Type B pancreatic cell (in vitro differentiated cells): ENCODE data around the gene PEMT. TPM values are rescaled to one million over a fixed set of nuclear protein-coding genes. Genes with fewer than 3 reads are reported as not detected.

Experiments used
- DNase-seq: peaks from one replicate; pipeline ENCODE4 v3.0.0; 2021; ENCODE audit warnings: mixed read lengths; ENCODE audit not compliant: unreplicated experiment; ENCODE audit errors: extremely low spot score
- H3K27ac Mint-ChIP-seq: 2 replicates; pipeline ENCODE4 v1.8.0; 2021; ENCODE audit warnings: mild to moderate bottlenecking, mixed read lengths
- H3K27me3 Mint-ChIP-seq: 2 replicates; pipeline ENCODE4 v1.8.0; 2021; ENCODE audit warnings: mixed read lengths
- H3K36me3 Mint-ChIP-seq: 2 replicates; pipeline ENCODE4 v1.8.0; 2021; ENCODE audit warnings: mixed read lengths
- H3K4me1 Mint-ChIP-seq: one replicate; pipeline ENCODE4 v1.8.0; 2021; ENCODE audit warnings: mixed read lengths; ENCODE audit not compliant: unreplicated experiment
- H3K4me3 Mint-ChIP-seq: 2 replicates; pipeline ENCODE4 v1.8.0; 2021; ENCODE audit warnings: mild to moderate bottlenecking, mixed read lengths
- H3K9me3 Mint-ChIP-seq: 2 replicates; pipeline ENCODE4 v1.8.0; 2021; ENCODE audit warnings: mixed read lengths
- CTCF ChIP-seq: fragments of 200-600 bp; sonication (generic); conservative IDR thresholded peaks from 2 replicates; pipeline ENCODE4 v1.5.0; 2021; ENCODE audit warnings: antibody characterized with exemption, mild to moderate bottlenecking
- total RNA-seq: library from RNA; stranded (reverse); gene quantifications from 2 replicates; pipeline ENCODE4 v1.2.1, GENCODE V29; 2021; ENCODE audit warnings: low replicate concordance

PEMT gene
- total RNA-seq, 1 donor from 2014 or later = 32.1 TPM

- no peak for DNase-seq
- peaks cover 20% of the 10 kb centered on the region for H3K4me1 Mint-ChIP-seq
- TF ChIP-seq CTCF = no peak
- no peaks in the 10 kb centered on the region for H3K9me3 Mint-ChIP-seq
- no peak overlapping the region for H3K27ac Mint-ChIP-seq
- no peak overlapping the region for H3K4me3 Mint-ChIP-seq
- H3K36me3 Mint-ChIP-seq = peaks cover 3% of the 10 kb centered on the region
- no peaks in the 10 kb centered on the region for H3K27me3 Mint-ChIP-seq
Measured at GRCh38 chr17:17541640-17542001, 49.9 kb downstream of the PEMT start.

- no peaks in the 10 kb centered on the region for H3K27me3 Mint-ChIP-seq
- peaks cover 3% of the 10 kb centered on the region for H3K36me3 Mint-ChIP-seq
- H3K9me3 Mint-ChIP-seq = no peaks in the 10 kb centered on the region
- TF ChIP-seq CTCF = no peak
- no peak for DNase-seq
- no peak overlapping the region for H3K4me3 Mint-ChIP-seq
- peak overlapping the region; percentile 9 for H3K27ac Mint-ChIP-seq
- H3K4me1 Mint-ChIP-seq = peaks cover 20% of the 10 kb centered on the region
Measured at GRCh38 chr17:17540935-17541639, 50.4 kb downstream of the PEMT start.

- no peak overlapping the region for H3K4me3 Mint-ChIP-seq
- peaks cover 20% of the 10 kb centered on the region for H3K4me1 Mint-ChIP-seq
- H3K36me3 Mint-ChIP-seq = peaks cover 3% of the 10 kb centered on the region
- H3K27ac Mint-ChIP-seq = peak overlapping the region; percentile 9
- TF ChIP-seq CTCF = no peak
- no peak for DNase-seq
- no peaks in the 10 kb centered on the region for H3K9me3 Mint-ChIP-seq
- no peaks in the 10 kb centered on the region for H3K27me3 Mint-ChIP-seq
Measured at GRCh38 chr17:17540278-17540906, 51.1 kb downstream of the PEMT start.

GRCh38 chr17:17539591-17539990 lies 51.9 kb downstream of the PEMT start:
- peak overlapping the region; percentile 61 for H3K27ac Mint-ChIP-seq
- no peak for DNase-seq
- no peaks in the 10 kb centered on the region for H3K9me3 Mint-ChIP-seq
- H3K4me1 Mint-ChIP-seq = peaks cover 20% of the 10 kb centered on the region
- no peak for TF ChIP-seq CTCF
- no peak overlapping the region for H3K4me3 Mint-ChIP-seq
- peaks cover 3% of the 10 kb centered on the region for H3K36me3 Mint-ChIP-seq
- H3K27me3 Mint-ChIP-seq = no peaks in the 10 kb centered on the region

- no peaks in the 10 kb centered on the region for H3K9me3 Mint-ChIP-seq
- peaks cover under 1% of the 10 kb centered on the region for H3K36me3 Mint-ChIP-seq
- peak overlapping the region; percentile 71 for H3K27ac Mint-ChIP-seq
- DNase-seq = no peak
- no peaks in the 10 kb centered on the region for H3K27me3 Mint-ChIP-seq
- H3K4me3 Mint-ChIP-seq = no peak overlapping the region
- H3K4me1 Mint-ChIP-seq = peaks cover 20% of the 10 kb centered on the region
- no peak for TF ChIP-seq CTCF
Measured at GRCh38 chr17:17538417-17539391, 52.8 kb downstream of the PEMT start.
